WTC11 (cell line): ENCODE results near the gene ARHGEF10L. TPM values are rescaled to one million over a fixed set of nuclear protein-coding genes. Genes with fewer than 3 reads are reported as not detected.

Experiments used
- ATAC-seq: fragments of 200-7000 bp; cut with Tn5 transposase; 2 replicates; pipeline ENCODE4 v1.10.0; 2021; ENCODE audit warnings: mild to moderate bottlenecking, moderate library complexity
- CTCF ChIA-PET: fragments of 300-600 bp; sonication (Branson Sonifier 250); formaldehyde crosslinking; loops from one replicate; lab custom pipeline; 2021; ENCODE audit warnings: antibody characterized with exemption; lab: Charles Lee
- POLR2A ChIA-PET: fragments of 350-600 bp; sonication (Branson Sonifier 250); formaldehyde crosslinking; loops from one replicate; lab custom pipeline; 2021; ENCODE audit warnings: antibody characterized with exemption; lab: Charles Lee
- DNase-seq: peaks from one replicate; pipeline ENCODE4 v3.0.0; 2021; ENCODE audit warnings: low spot score
- H3K27ac Mint-ChIP-seq: 2 replicates; pipeline ENCODE4 v1.8.0; 2021; ENCODE audit warnings: mixed read lengths
- H3K27me3 Mint-ChIP-seq: 2 replicates; pipeline ENCODE4 v1.8.0; 2021; ENCODE audit warnings: low read depth, mild to moderate bottlenecking, moderate library complexity, mixed read lengths
- H3K36me3 Mint-ChIP-seq: 2 replicates; pipeline ENCODE4 v1.8.0; 2021; ENCODE audit warnings: mixed read lengths
- H3K4me1 Mint-ChIP-seq: 2 replicates; pipeline ENCODE4 v1.8.0; 2022; ENCODE audit warnings: mixed read lengths
- H3K4me3 Mint-ChIP-seq: 2 replicates; pipeline ENCODE4 v1.8.0; 2021; ENCODE audit warnings: mild to moderate bottlenecking, moderate library complexity, mixed read lengths
- H3K9me3 Mint-ChIP-seq: 2 replicates; pipeline ENCODE4 v1.8.0; 2021; ENCODE audit warnings: mixed read lengths
- AFF4 ChIP-seq: sonication (generic); formaldehyde crosslinking; IDR thresholded peaks from 2 replicates; pipeline ENCODE4 v1.8.1; 2023; ENCODE audit warnings: mild to moderate bottlenecking, missing genetic modification reagents, borderline replicate concordance
- ATF1 ChIP-seq: sonication (generic); formaldehyde crosslinking; IDR thresholded peaks from 2 replicates; pipeline ENCODE4 v1.8.1; 2023; ENCODE audit warnings: mild to moderate bottlenecking, moderate library complexity, missing genetic modification reagents
- CBFB ChIP-seq: sonication (generic); formaldehyde crosslinking; IDR thresholded peaks from 2 replicates; pipeline ENCODE4 v1.8.1; 2022; ENCODE audit warnings: mild to moderate bottlenecking, low read depth, missing genetic modification reagents
- GABPB1 ChIP-seq: sonication (generic); formaldehyde crosslinking; IDR thresholded peaks from 2 replicates; pipeline ENCODE4 v1.8.1; 2023; ENCODE audit warnings: mild to moderate bottlenecking, missing genetic modification reagents
- GTF2I ChIP-seq: fragments of 250-450 bp; sonication (Bioruptor Pico); conservative IDR thresholded peaks from 2 replicates; pipeline ENCODE4 v1.4.0; 2021; ENCODE audit warnings: mild to moderate bottlenecking
- KAT7 ChIP-seq: sonication (generic); formaldehyde crosslinking; IDR thresholded peaks from 2 replicates; pipeline ENCODE4 v1.8.1; 2023; ENCODE audit warnings: missing genetic modification reagents, mild to moderate bottlenecking, borderline replicate concordance
- NFATC4 ChIP-seq: fragments of 250-450 bp; sonication (Bioruptor Pico); IDR thresholded peaks from 2 replicates; pipeline ENCODE4 v1.9.0; 2021; ENCODE audit warnings: mild to moderate bottlenecking
- NR2C2 ChIP-seq: sonication (generic); formaldehyde crosslinking; IDR thresholded peaks from 2 replicates; pipeline ENCODE4 v1.8.0; 2022; ENCODE audit warnings: mild to moderate bottlenecking, missing genetic modification reagents
- PRRX2 ChIP-seq: fragments of 250-450 bp; sonication (Bioruptor Pico); IDR thresholded peaks from 2 replicates; pipeline ENCODE4 v1.8.0; 2021; ENCODE audit warnings: mild to moderate bottlenecking
- SOX15 ChIP-seq: fragments of 250-450 bp; sonication (Bioruptor Pico); IDR thresholded peaks from 2 replicates; pipeline ENCODE4 v1.9.0; 2021; ENCODE audit warnings: mild to moderate bottlenecking
- TCF7 ChIP-seq: sonication (generic); formaldehyde crosslinking; IDR thresholded peaks from 2 replicates; pipeline ENCODE4 v1.8.0; 2022; ENCODE audit warnings: mild to moderate bottlenecking, low read depth, missing genetic modification reagents, moderate library complexity
- USF2 ChIP-seq: sonication (generic); formaldehyde crosslinking; IDR thresholded peaks from 2 replicates; pipeline ENCODE4 v1.8.1; 2023; ENCODE audit warnings: mild to moderate bottlenecking, missing genetic modification reagents, moderate library complexity
- ZBTB21 ChIP-seq: sonication (generic); formaldehyde crosslinking; IDR thresholded peaks from 2 replicates; pipeline ENCODE4 v1.8.1; 2023; ENCODE audit warnings: mild to moderate bottlenecking, missing genetic modification reagents, borderline replicate concordance
- ZNF138 ChIP-seq: sonication (generic); formaldehyde crosslinking; conservative IDR thresholded peaks from 2 replicates; pipeline ENCODE4 v1.8.1; 2022; ENCODE audit warnings: mild to moderate bottlenecking, moderate library complexity, missing genetic modification reagents
- ZNF232 ChIP-seq: sonication (generic); formaldehyde crosslinking; IDR thresholded peaks from 2 replicates; pipeline ENCODE4 v1.8.0; 2022; ENCODE audit warnings: mild to moderate bottlenecking, missing genetic modification reagents
- ZNF263 ChIP-seq: sonication (generic); formaldehyde crosslinking; IDR thresholded peaks from 2 replicates; pipeline ENCODE4 v1.8.1; 2022; ENCODE audit warnings: low read depth, mild to moderate bottlenecking, moderate library complexity, missing genetic modification reagents
- ZNF317 ChIP-seq: sonication (generic); formaldehyde crosslinking; IDR thresholded peaks from 2 replicates; pipeline ENCODE4 v1.8.1; 2023; ENCODE audit warnings: low read depth, mild to moderate bottlenecking, moderate library complexity, missing genetic modification reagents, borderline replicate concordance
- ZNF396 ChIP-seq: fragments of 250-450 bp; sonication (Bioruptor Pico); IDR thresholded peaks from 2 replicates; pipeline ENCODE4 v1.8.0; 2021; ENCODE audit warnings: mild to moderate bottlenecking, moderate library complexity, borderline replicate concordance
- total RNA-seq: library from RNA; stranded (reverse); gene quantifications from 3 replicates; pipeline ENCODE4 v1.2.3, GENCODE V29; 2021
- TF ChIP-seq, protein P1 (sequence below): fragments of 200-600 bp; IDR thresholded peaks from 2 replicates; pipeline ENCODE4 v1.8.0; 2022; ENCODE audit warnings: antibody characterized with exemption
- TF ChIP-seq, protein P2 (sequence below): sonication (generic); formaldehyde crosslinking; IDR thresholded peaks from 2 replicates; pipeline ENCODE4 v1.8.0; 2022; ENCODE audit warnings: mild to moderate bottlenecking, missing genetic modification reagents
- TF ChIP-seq, protein P3 (sequence below): sonication (generic); formaldehyde crosslinking; IDR thresholded peaks from 2 replicates; pipeline ENCODE4 v1.8.1; 2022; ENCODE audit warnings: mild to moderate bottlenecking, missing genetic modification reagents, moderate library complexity, borderline replicate concordance
- TF ChIP-seq, protein P4 (sequence below): sonication (generic); formaldehyde crosslinking; IDR thresholded peaks from 2 replicates; pipeline ENCODE4 v1.8.0; 2022; ENCODE audit warnings: mild to moderate bottlenecking, missing genetic modification reagents
- TF ChIP-seq, protein P5 (sequence below): sonication (generic); formaldehyde crosslinking; IDR thresholded peaks from 2 replicates; pipeline ENCODE4 v1.8.1; 2022; ENCODE audit warnings: low read depth, missing genetic modification reagents, borderline replicate concordance

The ARHGEF10L gene
- total RNA-seq, 1 experiment from 2014 or later = 34.4 TPM

GRCh38 chr1:17597651-17598050 lies 58.2 kb downstream of the ARHGEF10L start:
- H3K9me3 Mint-ChIP-seq = no peaks in the 10 kb centered on the region
- no peak overlapping the region for H3K4me3 Mint-ChIP-seq
- TF ChIP-seq, protein P1, sequence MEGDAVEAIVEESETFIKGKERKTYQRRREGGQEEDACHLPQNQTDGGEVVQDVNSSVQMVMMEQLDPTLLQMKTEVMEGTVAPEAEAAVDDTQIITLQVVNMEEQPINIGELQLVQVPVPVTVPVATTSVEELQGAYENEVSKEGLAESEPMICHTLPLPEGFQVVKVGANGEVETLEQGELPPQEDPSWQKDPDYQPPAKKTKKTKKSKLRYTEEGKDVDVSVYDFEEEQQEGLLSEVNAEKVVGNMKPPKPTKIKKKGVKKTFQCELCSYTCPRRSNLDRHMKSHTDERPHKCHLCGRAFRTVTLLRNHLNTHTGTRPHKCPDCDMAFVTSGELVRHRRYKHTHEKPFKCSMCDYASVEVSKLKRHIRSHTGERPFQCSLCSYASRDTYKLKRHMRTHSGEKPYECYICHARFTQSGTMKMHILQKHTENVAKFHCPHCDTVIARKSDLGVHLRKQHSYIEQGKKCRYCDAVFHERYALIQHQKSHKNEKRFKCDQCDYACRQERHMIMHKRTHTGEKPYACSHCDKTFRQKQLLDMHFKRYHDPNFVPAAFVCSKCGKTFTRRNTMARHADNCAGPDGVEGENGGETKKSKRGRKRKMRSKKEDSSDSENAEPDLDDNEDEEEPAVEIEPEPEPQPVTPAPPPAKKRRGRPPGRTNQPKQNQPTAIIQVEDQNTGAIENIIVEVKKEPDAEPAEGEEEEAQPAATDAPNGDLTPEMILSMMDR = no peak
- TF ChIP-seq ZNF138 (CRISPR knock-in tag) (no peak), ZNF263 (CRISPR knock-in tag) (no peak), USF2 (no peak), ZBTB21 (CRISPR knock-in tag) (no peak), PRRX2 (CRISPR knock-in tag) (no peak), ZNF396 (CRISPR knock-in tag) (no peak), AFF4 (no peak), GABPB1 (CRISPR knock-in tag) (no peak), TCF7 (CRISPR knock-in tag) (no peak), GTF2I (CRISPR knock-in tag) (no peak), NFATC4 (no peak)
- TF ChIP-seq, protein P2, sequence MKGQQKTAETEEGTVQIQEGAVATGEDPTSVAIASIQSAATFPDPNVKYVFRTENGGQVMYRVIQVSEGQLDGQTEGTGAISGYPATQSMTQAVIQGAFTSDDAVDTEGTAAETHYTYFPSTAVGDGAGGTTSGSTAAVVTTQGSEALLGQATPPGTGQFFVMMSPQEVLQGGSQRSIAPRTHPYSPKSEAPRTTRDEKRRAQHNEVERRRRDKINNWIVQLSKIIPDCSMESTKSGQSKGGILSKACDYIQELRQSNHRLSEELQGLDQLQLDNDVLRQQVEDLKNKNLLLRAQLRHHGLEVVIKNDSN = no peak
- TF ChIP-seq, protein P3, sequence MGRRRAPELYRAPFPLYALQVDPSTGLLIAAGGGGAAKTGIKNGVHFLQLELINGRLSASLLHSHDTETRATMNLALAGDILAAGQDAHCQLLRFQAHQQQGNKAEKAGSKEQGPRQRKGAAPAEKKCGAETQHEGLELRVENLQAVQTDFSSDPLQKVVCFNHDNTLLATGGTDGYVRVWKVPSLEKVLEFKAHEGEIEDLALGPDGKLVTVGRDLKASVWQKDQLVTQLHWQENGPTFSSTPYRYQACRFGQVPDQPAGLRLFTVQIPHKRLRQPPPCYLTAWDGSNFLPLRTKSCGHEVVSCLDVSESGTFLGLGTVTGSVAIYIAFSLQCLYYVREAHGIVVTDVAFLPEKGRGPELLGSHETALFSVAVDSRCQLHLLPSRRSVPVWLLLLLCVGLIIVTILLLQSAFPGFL (CRISPR knock-in tag) = no peak
- no peak for ATAC-seq
- peaks cover 27% of the 10 kb centered on the region for H3K4me1 Mint-ChIP-seq
- peaks cover 3% of the 10 kb centered on the region for H3K36me3 Mint-ChIP-seq
- ChIA-PET CTCF (interaction anchor here (3.6 to 18.6 kb wide), 3 partner anchors 10 to 95 kb away, joined by 12 to 253 read pairs (median 27); no protein-coding TSS in a partner anchor), POLR2A (no interaction called here)
- H3K27me3 Mint-ChIP-seq = no peaks in the 10 kb centered on the region
- no peak for DNase-seq
- no peak overlapping the region; the same call in 1 of the 2 replicates for H3K27ac Mint-ChIP-seq

GRCh38 chr1:17598251-17598650 lies 58.8 kb downstream of the ARHGEF10L start:
- DNase-seq (no peak), ATAC-seq (no peak)
- ChIA-PET CTCF (interaction anchor here (3.6 to 18.6 kb wide), 3 partner anchors 9 to 96 kb away, joined by 12 to 253 read pairs (median 27); no protein-coding TSS in a partner anchor), POLR2A (no interaction called here)
- H3K4me3 Mint-ChIP-seq = no peak overlapping the region
- H3K4me1 Mint-ChIP-seq = peaks cover 30% of the 10 kb centered on the region
- H3K27me3 Mint-ChIP-seq = no peaks in the 10 kb centered on the region
- TF ChIP-seq, protein P4, sequence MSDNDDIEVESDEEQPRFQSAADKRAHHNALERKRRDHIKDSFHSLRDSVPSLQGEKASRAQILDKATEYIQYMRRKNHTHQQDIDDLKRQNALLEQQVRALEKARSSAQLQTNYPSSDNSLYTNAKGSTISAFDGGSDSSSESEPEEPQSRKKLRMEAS (CRISPR knock-in tag) = no peak
- TF ChIP-seq ATF1 (CRISPR knock-in tag) (no peak), ZNF317 (CRISPR knock-in tag) (no peak), CBFB (CRISPR knock-in tag) (no peak), KAT7 (CRISPR knock-in tag) (no peak), SOX15 (CRISPR knock-in tag) (no peak), NR2C2 (CRISPR knock-in tag) (no peak), ZNF232 (no peak), TCF7 (CRISPR knock-in tag) (no peak)
- TF ChIP-seq, protein P2 = no peak
- TF ChIP-seq, protein P5, sequence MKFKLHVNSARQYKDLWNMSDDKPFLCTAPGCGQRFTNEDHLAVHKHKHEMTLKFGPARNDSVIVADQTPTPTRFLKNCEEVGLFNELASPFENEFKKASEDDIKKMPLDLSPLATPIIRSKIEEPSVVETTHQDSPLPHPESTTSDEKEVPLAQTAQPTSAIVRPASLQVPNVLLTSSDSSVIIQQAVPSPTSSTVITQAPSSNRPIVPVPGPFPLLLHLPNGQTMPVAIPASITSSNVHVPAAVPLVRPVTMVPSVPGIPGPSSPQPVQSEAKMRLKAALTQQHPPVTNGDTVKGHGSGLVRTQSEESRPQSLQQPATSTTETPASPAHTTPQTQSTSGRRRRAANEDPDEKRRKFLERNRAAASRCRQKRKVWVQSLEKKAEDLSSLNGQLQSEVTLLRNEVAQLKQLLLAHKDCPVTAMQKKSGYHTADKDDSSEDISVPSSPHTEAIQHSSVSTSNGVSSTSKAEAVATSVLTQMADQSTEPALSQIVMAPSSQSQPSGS (CRISPR knock-in tag) = no peak
- peaks cover 3% of the 10 kb centered on the region for H3K36me3 Mint-ChIP-seq
- H3K9me3 Mint-ChIP-seq = no peaks in the 10 kb centered on the region
- H3K27ac Mint-ChIP-seq = peak overlapping the region; percentile 32; the same call in 1 of the 2 replicates
